HepG2 (cell line): ENCODE results near the gene DNM3.

Source experiments
- FUBP1 ChIP-seq: sonication (generic); formaldehyde crosslinking; IDR thresholded peaks from 2 replicates; pipeline ENCODE4 v1.5.1; 2020; ENCODE audit warnings: missing genetic modification reagents, mild to moderate bottlenecking, borderline replicate concordance
- KLF16 ChIP-seq, 2 experiments: sonication (generic) in 1 of 2; formaldehyde crosslinking in 1 of 2; IDR thresholded peaks; 2 replicates each; pipeline versions ENCODE4 v1.6.1 to v1.8.0; 2016 to 2023; ENCODE audit warnings: missing genetic modification reagents in 2 of 2, missing compliant biosample characterization in 1 of 2
- MYPOP ChIP-seq: sonication (generic); formaldehyde crosslinking; IDR thresholded peaks from 2 replicates; pipeline ENCODE4 v1.8.1; 2023; ENCODE audit warnings: mild to moderate bottlenecking, moderate library complexity, missing genetic modification reagents
- POLR2AphosphoS2 ChIP-seq: IDR thresholded peaks from 2 replicates; pipeline ENCODE4 v1.6.1; 2011; ENCODE audit warnings: low read depth, low read length, improper control_type of control experiment
- SIN3A ChIP-seq: IDR thresholded peaks from 2 replicates; pipeline ENCODE4 v1.6.1; 2011; ENCODE audit warnings: low read depth, mild to moderate bottlenecking, control low read depth, low read length, borderline replicate concordance
- SP1 ChIP-seq, 2 experiments: fragments of 450-650 bp in 1 of 2; sonication (generic) in 1 of 2; formaldehyde crosslinking in 1 of 2; IDR thresholded peaks; 2 replicates each; pipeline versions ENCODE4 v1.4.0 to v1.6.1; 2016 to 2020; ENCODE audit warnings: missing genetic modification reagents in 1 of 2
- TAF1 ChIP-seq: sonication (generic); formaldehyde crosslinking; IDR thresholded peaks from 2 replicates; pipeline ENCODE4 v1.4.0; 2020; ENCODE audit warnings: missing genetic modification reagents
- TEAD2 ChIP-seq: sonication (generic); formaldehyde crosslinking; IDR thresholded peaks from 2 replicates; pipeline ENCODE4 v1.9.0; 2021; ENCODE audit warnings: missing genetic modification reagents
- ZBTB43 ChIP-seq: sonication (generic); formaldehyde crosslinking; conservative IDR thresholded peaks from 2 replicates; pipeline ENCODE4 v1.4.0; 2020; ENCODE audit warnings: missing genetic modification reagents
- ZZZ3 ChIP-seq: sonication (generic); formaldehyde crosslinking; IDR thresholded peaks from 2 replicates; pipeline ENCODE4 v1.4.0; 2020; ENCODE audit warnings: missing genetic modification reagents, mild to moderate bottlenecking, borderline replicate concordance

- no peak for TF ChIP-seq SIN3A
- no peak for TF ChIP-seq FUBP1 (CRISPR knock-in tag)
- TF ChIP-seq SP1 (IDR thresholded peaks at IDR 0.05): no peak
- TF ChIP-seq SP1 (CRISPR knock-in tag; IDR thresholded peaks at IDR 0.05): no peak
- no peak for TF ChIP-seq KLF16 (CRISPR knock-in tag; IDR thresholded peaks at IDR 0.05)
- no peak for TF ChIP-seq MYPOP (CRISPR knock-in tag)
- TF ChIP-seq TAF1 (CRISPR knock-in tag): no peak
- TF ChIP-seq POLR2AphosphoS2: no peak
- no peak for TF ChIP-seq ZZZ3 (CRISPR knock-in tag)
- no peak for TF ChIP-seq ZBTB43 (CRISPR knock-in tag)
- no peak for TF ChIP-seq TEAD2 (CRISPR knock-in tag)
Measured at GRCh38 chr1:172268237-172268636, 426.9 kb downstream of the DNM3 start.
